Right renal pelvis (tissue), 4 donors: ENCODE measurements around the gene CD300E. TPM values are rescaled to one million over a fixed set of nuclear protein-coding genes. Genes with fewer than 3 reads are reported as not detected.
A peak's percentile ranks its signal among the peaks of the same experiment; 100 is the strongest.

ENCODE experiments used
- DNase-seq, 4 donors: peaks; one replicate each; pipeline ENCODE4 v3.0.0-alpha.2; 2013; ENCODE audit warnings: low read depth in 4 of 4, low spot score in 3 of 4, missing footprints in 1 of 4
- polyA plus RNA-seq, 4 donors: library from polyadenylated mRNA; unstranded; fragments of 120-200 nt; gene quantifications; one replicate each; pipeline ENCODE4 v1.2.1, GENCODE V29; 2013; ENCODE audit not compliant: insufficient read length in 4 of 4

Gene CD300E
- polyA plus RNA-seq, 4 donors: 0.10 to 0.23 (median 0.22) TPM

- DNase-seq: no peak
These were observed 54.2 kb downstream of the CD300E start for GRCh38 chr17:74569020-74570003.

- no peak for DNase-seq
These were observed 55.2 kb downstream of the CD300E start for GRCh38 chr17:74568106-74568873.

GRCh38 chr17:74567397-74567796 lies 56.1 kb downstream of the CD300E start, which contains the start of gene CD300H:
Gene CD300H (minus strand): TSS chr17:74567509.
- no peak for DNase-seq

GRCh38 chr17:74566132-74566753 lies 57.3 kb downstream of the CD300E start:
- peak in 1 of 4 donors; percentile 7 for DNase-seq

- DNase-seq: no peak
These were observed 58.4 kb downstream of the CD300E start for GRCh38 chr17:74565126-74565525.

- DNase-seq: no peak
These were observed 60.2 kb downstream of the CD300E start for GRCh38 chr17:74563358-74563757.

- no peak for DNase-seq
These were observed 62.0 kb downstream of the CD300E start for GRCh38 chr17:74561586-74561985.

Other genes with a start within 250 kb of the CD300E start
- gene GPRC5C, start 191.7 kb downstream of the CD300E start, polyA plus RNA-seq: 100 to 1,000 TPM; 116 to 145 (median 126) TPM
- gene CD300A, start 157.1 kb downstream of the CD300E start, polyA plus RNA-seq: 1 to 10 TPM in 2 of 4 donors, under 1 TPM in 2; 0.86 to 1.8 (median 1.4) TPM
- gene CD300LB, start 92.3 kb downstream of the CD300E start, polyA plus RNA-seq: under 1 TPM; 0.07 to 0.19 (median 0.14) TPM
- under 1 TPM; 0.51 to 0.58 (median 0.53) TPM for gene CD300C, start 77.6 kb downstream of the CD300E start, polyA plus RNA-seq
- under 1 TPM in 1 of 4 donors, not detected in 3; 0.23 TPM for gene CD300H, start 56.2 kb downstream of the CD300E start, polyA plus RNA-seq
- not detected for gene CD300LD, start 31.5 kb downstream of the CD300E start, polyA plus RNA-seq
- under 1 TPM; 0.16 to 0.50 (median 0.27) TPM for gene CD300LF, start 89.2 kb upstream of the CD300E start, polyA plus RNA-seq
- 1 to 10 TPM; 4.0 to 6.0 (median 5.4) TPM for gene RAB37, start 113.5 kb upstream of the CD300E start, polyA plus RNA-seq
- 100 to 1,000 TPM; 165 to 210 (median 175) TPM for gene NHERF1, start 124.9 kb upstream of the CD300E start, polyA plus RNA-seq
- 10 to 100 TPM; 41.6 to 47.2 (median 43.9) TPM for gene NAT9, start 152.6 kb upstream of the CD300E start, polyA plus RNA-seq
- gene GRIN2C, start 236.1 kb upstream of the CD300E start, polyA plus RNA-seq: under 1 TPM; 0.13 to 0.28 (median 0.22) TPM
- gene FDXR, start 249.3 kb upstream of the CD300E start, polyA plus RNA-seq: 1 to 10 TPM; 6.6 to 9.8 (median 7.5) TPM